Spleen (tissue), 11 donors: ENCODE data around the gene YIPF1. TPM values are rescaled to one million over a fixed set of nuclear protein-coding genes. Genes with fewer than 3 reads are reported as not detected.
A peak's percentile ranks its signal among the peaks of the same experiment; 100 is the strongest.

ENCODE experiments used
- DNase-seq: peaks from one replicate; pipeline ENCODE4 v3.0.0-alpha.2; 2020
- H3K27ac ChIP-seq, 8 donors: fragments of 200-600 bp; sonication (generic) in 7 of 8; 1 replicate in 4 of 8; 2 replicates in 4 of 8; pipeline versions ENCODE4 v1.5.0 to v1.8.0; 2016 to 2021; ENCODE audit warnings: inconsistent platforms in 4 of 8, mild to moderate bottlenecking in 4 of 8, moderate library complexity in 1 of 8
- H3K27me3 ChIP-seq, 7 donors: fragments of 200-600 bp; sonication (generic) in 6 of 7; replicated peaks in 1 of 7; 1 replicate in 4 of 7; 2 replicates in 3 of 7; pipeline versions ENCODE4 v1.5.0 to v1.8.0; 2016 to 2021; ENCODE audit warnings: inconsistent platforms in 3 of 7, mild to moderate bottlenecking in 1 of 7
- H3K36me3 ChIP-seq, 6 donors: fragments of 200-600 bp; sonication (generic) in 5 of 6; 1 replicate in 4 of 6; 2 replicates in 2 of 6; pipeline versions ENCODE4 v1.5.0 to v1.8.0; 2016 to 2021; ENCODE audit warnings: inconsistent platforms in 2 of 6
- H3K4me1 ChIP-seq, 6 donors: fragments of 200-600 bp; sonication (generic) in 5 of 6; 1 replicate in 3 of 6; 2 replicates in 3 of 6; pipeline versions ENCODE4 v1.5.0 to v1.8.0; 2016 to 2021; ENCODE audit warnings: inconsistent platforms in 3 of 6
- H3K4me3 ChIP-seq, 8 donors: fragments of 200-600 bp; sonication (generic) in 7 of 8; 1 replicate in 4 of 8; 2 replicates in 4 of 8; pipeline versions ENCODE4 v1.5.0 to v1.8.0; 2016 to 2021; ENCODE audit warnings: inconsistent platforms in 4 of 8, mild to moderate bottlenecking in 4 of 8, moderate library complexity in 2 of 8
- H3K9me3 ChIP-seq, 8 donors: fragments of 200-600 bp; sonication (generic) in 7 of 8; 1 replicate in 4 of 8; 2 replicates in 4 of 8; pipeline versions ENCODE4 v1.5.0 to v1.8.0; 2016 to 2021; ENCODE audit warnings: inconsistent platforms in 4 of 8
- CTCF ChIP-seq, 11 experiments: fragments of 200-600 bp in 7 of 11; fragments of 450-650 bp in 4 of 11; sonication (generic) in 4 of 11; IDR thresholded peaks in 8 of 11; conservative IDR thresholded peaks in 3 of 11; 1 replicate in 7 of 11; 2 replicates in 4 of 11; pipeline versions ENCODE4 v1.4.0 to v1.8.0; 2016 to 2021; ENCODE audit warnings: antibody characterized with exemption in 11 of 11, inconsistent platforms in 4 of 11, mild to moderate bottlenecking in 1 of 11
- POLR2A ChIP-seq, 3 donors: fragments of 450-650 bp; IDR thresholded peaks; one replicate each; pipeline ENCODE4 v1.5.1; 2017; ENCODE audit warnings: antibody characterized with exemption in 3 of 3, mild to moderate bottlenecking in 1 of 3
- POLR2AphosphoS5 ChIP-seq, 3 donors: sonication (generic); formaldehyde crosslinking; IDR thresholded peaks; one replicate each; pipeline ENCODE4 v1.5.1; 2017; ENCODE audit warnings: antibody characterized with exemption in 3 of 3
- WGBS, 5 donors: extraction: QIAGEN DNeasy Blood & Tissue Kit in 3 of 5; methylation state at CpG; one replicate each; pipeline versions ENCODE4 v1.1.5 to v1.1.7; 2013 to 2018; 5-methylcytosine and 5-hydroxymethylcytosine counted together
- intact Hi-C: fragments of 100-400 bp; cut with DNase I; formaldehyde crosslinking; loops from one replicate; pipeline ENCODE4 v1.15.0; 2023; ENCODE audit warnings: low total_unique reads
- polyA plus RNA-seq, 3 donors: library from polyadenylated mRNA; stranded (reverse); fragments of 200-250 nt; gene quantifications; one replicate each; pipeline ENCODE4 v1.2.1, GENCODE V29; 2013
- total RNA-seq, 7 donors: library from RNA; depleted of rRNA in 3 of 7; stranded (reverse); fragments of >200 nt in 3 of 7; fragmentation: NEBNext Ultra II Directional in 4 of 7; extraction: Animal tissue kit (Norgen Biotek cat#: 25700) in 4 of 7; gene quantifications; one replicate each; pipeline versions ENCODE4 v1.1.0 to v1.2.1, GENCODE V29; 2016 to 2021
- donor health status: healthy with polysubstance abuse.
- donor health status: DM: no; HTN: no; CAD: no; lungs with moderate emphysema.
- donor health status: DM: no; HTN: no; CAD: no.
- donor health status: Bipolar disorder and iron deficiency.
- donor health status: healthy.
- donor health status: DM: no; HTN: no; CAD: no.
- donor health status: DM: yes; HTN: yes; CAD: no.

The YIPF1 gene
- total and polyA plus RNA-seq, 10 donors = 15.2 to 39.7 (median 22.0) TPM

- 89 to 95% (median 93%) methylated on average over 4 of the region's 4 CpGs for WGBS, 5 donors
- no peak for DNase-seq
- Histone ChIP-seq H3K27me3 (no peaks in the 10 kb centered on the region), H3K27ac (no peak overlapping the region), H3K36me3 (peaks cover 0 to 42% (median 9%) of the 10 kb centered on the region in 6 donors), H3K4me3 (no peak overlapping the region), H3K4me1 (peaks cover 0 to 38% (median 17%) of the 10 kb centered on the region in 6 donors), H3K9me3 (no peaks in the 10 kb centered on the region)
- intact Hi-C loops = no loop called here
- no peak for TF ChIP-seq CTCF (IDR thresholded peaks at IDR 0.05 in 8 of 11, conservative IDR thresholded peaks at IDR 0.05 in 3 of 11)
- TF ChIP-seq POLR2AphosphoS5 (IDR thresholded peaks at IDR 0.05) = no peak
- no peak for TF ChIP-seq POLR2A (IDR thresholded peaks at IDR 0.05)
Measured at GRCh38 chr1:53833393-53833792, 56.2 kb downstream of the YIPF1 start.

- 98 to 100% (median 100%) methylated on average over 2 of the region's 2 CpGs for WGBS, 5 donors
- H3K36me3 ChIP-seq = peaks cover 3 to 96% (median 47%) of the 10 kb centered on the region in 6 donors
Measured at GRCh38 chr1:53826367-53826766, 63.2 kb downstream of the YIPF1 start.

GRCh38 chr1:53825306-53825705, 64.3 kb downstream of the YIPF1 start:
- Histone ChIP-seq H3K27ac (peak overlapping the region in 1 of 8 donors; percentile 14), H3K4me3 (no peak overlapping the region), H3K36me3 (peaks cover 3 to 90% (median 47%) of the 10 kb centered on the region in 6 donors), H3K4me1 (no peaks in the 10 kb centered on the region), H3K9me3 (no peaks in the 10 kb centered on the region), H3K27me3 (no peaks in the 10 kb centered on the region)
- intact Hi-C loops = no loop called here
- DNase-seq = no peak
- no peak for TF ChIP-seq CTCF (IDR thresholded peaks at IDR 0.05 in 8 of 11, conservative IDR thresholded peaks at IDR 0.05 in 3 of 11)
- TF ChIP-seq POLR2A (IDR thresholded peaks at IDR 0.05) = no peak
- no peak for TF ChIP-seq POLR2AphosphoS5 (IDR thresholded peaks at IDR 0.05)
- 87 to 97% (median 88%) methylated on average over 6 of the region's 6 CpGs for WGBS, 5 donors

More at GRCh38 chr1:53826367-53826766, 63.2 kb downstream of the YIPF1 start:
- TF ChIP-seq POLR2A (IDR thresholded peaks at IDR 0.05) (no peak), POLR2AphosphoS5 (IDR thresholded peaks at IDR 0.05) (no peak), CTCF (IDR thresholded peaks at IDR 0.05 in 8 of 11, conservative IDR thresholded peaks at IDR 0.05 in 3 of 11) (no peak)
- no peak for DNase-seq
- intact Hi-C loops = no loop called here
- H3K4me1 ChIP-seq = no peaks in the 10 kb centered on the region
- H3K4me3 ChIP-seq = no peak overlapping the region
- H3K27ac ChIP-seq = no peak overlapping the region
- no peaks in the 10 kb centered on the region for H3K9me3 ChIP-seq
- no peaks in the 10 kb centered on the region for H3K27me3 ChIP-seq

DNA sequence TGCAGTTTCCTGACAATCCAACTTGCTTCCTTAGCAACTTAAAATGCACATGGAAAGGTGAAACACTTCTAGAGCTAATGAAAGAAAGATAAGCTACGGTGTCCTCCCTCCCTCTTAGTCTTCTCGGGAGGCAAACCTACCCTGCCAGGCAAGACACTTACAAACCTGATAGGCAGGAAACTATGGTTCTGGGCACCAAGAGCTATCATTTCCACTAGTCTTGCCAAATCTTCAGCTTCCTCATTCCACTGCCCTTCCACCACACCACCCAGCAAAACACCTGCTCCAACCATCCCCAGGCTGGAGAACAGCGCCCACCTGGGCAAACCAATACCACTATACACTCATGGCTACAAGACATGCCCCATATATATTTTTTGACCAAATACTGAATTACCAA, 66.7 kb downstream of the YIPF1 start:
- DNase-seq = no peak
- H3K4me1 ChIP-seq = no peaks in the 10 kb centered on the region
- WGBS, 5 donors = 71 to 92% (median 86%) methylated on average over 3 of the region's 3 CpGs
- peaks cover 2 to 90% (median 42%) of the 10 kb centered on the region in 6 donors for H3K36me3 ChIP-seq
- no peaks in the 10 kb centered on the region for H3K27me3 ChIP-seq
- no peak for TF ChIP-seq POLR2AphosphoS5 (IDR thresholded peaks at IDR 0.05)
- TF ChIP-seq POLR2A (IDR thresholded peaks at IDR 0.05) = no peak
- TF ChIP-seq CTCF (IDR thresholded peaks at IDR 0.05 in 8 of 11, conservative IDR thresholded peaks at IDR 0.05 in 3 of 11) = no peak
- no peaks in the 10 kb centered on the region for H3K9me3 ChIP-seq
- H3K4me3 ChIP-seq = no peak overlapping the region
- intact Hi-C loops = no loop called here
- no peak overlapping the region for H3K27ac ChIP-seq
